WTC11 (cell line): ENCODE data around the gene NR2C2AP. TPM values are rescaled to one million over a fixed set of nuclear protein-coding genes. Genes with fewer than 3 reads are reported as not detected.

Experiments
- ATAC-seq: fragments of 200-7000 bp; cut with Tn5 transposase; 2 replicates; pipeline ENCODE4 v1.10.0; 2021; ENCODE audit warnings: mild to moderate bottlenecking, moderate library complexity
- CTCF ChIA-PET: fragments of 300-600 bp; sonication (Branson Sonifier 250); formaldehyde crosslinking; loops from one replicate; lab custom pipeline; 2021; ENCODE audit warnings: antibody characterized with exemption; lab: Charles Lee
- POLR2A ChIA-PET: fragments of 350-600 bp; sonication (Branson Sonifier 250); formaldehyde crosslinking; loops from one replicate; lab custom pipeline; 2021; ENCODE audit warnings: antibody characterized with exemption; lab: Charles Lee
- DNase-seq: peaks from one replicate; pipeline ENCODE4 v3.0.0; 2021; ENCODE audit warnings: low spot score
- H3K27ac Mint-ChIP-seq: 2 replicates; pipeline ENCODE4 v1.8.0; 2021; ENCODE audit warnings: mixed read lengths
- H3K27me3 Mint-ChIP-seq: 2 replicates; pipeline ENCODE4 v1.8.0; 2021; ENCODE audit warnings: low read depth, mild to moderate bottlenecking, moderate library complexity, mixed read lengths
- H3K36me3 Mint-ChIP-seq: 2 replicates; pipeline ENCODE4 v1.8.0; 2021; ENCODE audit warnings: mixed read lengths
- H3K4me1 Mint-ChIP-seq: 2 replicates; pipeline ENCODE4 v1.8.0; 2022; ENCODE audit warnings: mixed read lengths
- H3K4me3 Mint-ChIP-seq: 2 replicates; pipeline ENCODE4 v1.8.0; 2021; ENCODE audit warnings: mild to moderate bottlenecking, moderate library complexity, mixed read lengths
- H3K9me3 Mint-ChIP-seq: 2 replicates; pipeline ENCODE4 v1.8.0; 2021; ENCODE audit warnings: mixed read lengths
- CREB1 ChIP-seq: sonication (generic); formaldehyde crosslinking; IDR thresholded peaks from 2 replicates; pipeline ENCODE4 v1.8.0; 2023; ENCODE audit warnings: mild to moderate bottlenecking, missing genetic modification reagents
- EMX1 ChIP-seq: fragments of 250-450 bp; sonication (Bioruptor Pico); IDR thresholded peaks from 2 replicates; pipeline ENCODE4 v1.8.0; 2021; ENCODE audit warnings: mild to moderate bottlenecking
- FOXP1 ChIP-seq: sonication (generic); formaldehyde crosslinking; IDR thresholded peaks from 2 replicates; pipeline ENCODE4 v1.8.0; 2022; ENCODE audit warnings: missing genetic modification reagents, mild to moderate bottlenecking, moderate library complexity, borderline replicate concordance
- GABPB1 ChIP-seq: sonication (generic); formaldehyde crosslinking; IDR thresholded peaks from 2 replicates; pipeline ENCODE4 v1.8.1; 2023; ENCODE audit warnings: mild to moderate bottlenecking, missing genetic modification reagents
- IRF2 ChIP-seq: sonication (generic); formaldehyde crosslinking; IDR thresholded peaks from 2 replicates; pipeline ENCODE4 v1.8.0; 2022; ENCODE audit warnings: low read depth, missing genetic modification reagents, borderline replicate concordance
- MYBL2 ChIP-seq: sonication (generic); formaldehyde crosslinking; IDR thresholded peaks from 2 replicates; pipeline ENCODE4 v1.8.1; 2023; ENCODE audit warnings: mild to moderate bottlenecking, moderate library complexity, missing genetic modification reagents
- NFYB ChIP-seq: sonication (generic); formaldehyde crosslinking; conservative IDR thresholded peaks from 2 replicates; pipeline ENCODE4 v1.8.0; 2022; ENCODE audit warnings: low read depth, missing genetic modification reagents
- NR1H2 ChIP-seq: sonication (generic); formaldehyde crosslinking; IDR thresholded peaks from 2 replicates; pipeline ENCODE4 v1.9.0; 2021; ENCODE audit warnings: mild to moderate bottlenecking, moderate library complexity, missing genetic modification reagents
- NR3C1 ChIP-seq: sonication (generic); formaldehyde crosslinking; conservative IDR thresholded peaks from 2 replicates; pipeline ENCODE4 v1.8.1; 2023; ENCODE audit warnings: low read depth, mild to moderate bottlenecking, missing genetic modification reagents
- PRRX2 ChIP-seq: fragments of 250-450 bp; sonication (Bioruptor Pico); IDR thresholded peaks from 2 replicates; pipeline ENCODE4 v1.8.0; 2021; ENCODE audit warnings: mild to moderate bottlenecking
- TEAD1 ChIP-seq: sonication (generic); formaldehyde crosslinking; IDR thresholded peaks from 2 replicates; pipeline ENCODE4 v1.8.0; 2022; ENCODE audit warnings: mild to moderate bottlenecking, missing genetic modification reagents
- TP53 ChIP-seq: sonication (generic); formaldehyde crosslinking; IDR thresholded peaks from 2 replicates; pipeline ENCODE4 v1.8.1; 2023; ENCODE audit warnings: mild to moderate bottlenecking, missing genetic modification reagents
- total RNA-seq: library from RNA; stranded (reverse); gene quantifications from 3 replicates; pipeline ENCODE4 v1.2.3, GENCODE V29; 2021
- TF ChIP-seq, protein P1 (sequence below): sonication (generic); formaldehyde crosslinking; IDR thresholded peaks from 2 replicates; pipeline ENCODE4 v1.8.0; 2022; ENCODE audit warnings: missing genetic modification reagents
- TF ChIP-seq, protein P2 (sequence below): sonication (generic); formaldehyde crosslinking; IDR thresholded peaks from 2 replicates; pipeline ENCODE4 v1.8.0; 2023; ENCODE audit warnings: missing genetic modification reagents, mild to moderate bottlenecking, borderline replicate concordance
- TF ChIP-seq, protein P3 (sequence below): fragments of 250-450 bp; sonication (Bioruptor Pico); IDR thresholded peaks from 2 replicates; pipeline ENCODE4 v1.9.0; 2021; ENCODE audit warnings: moderate library complexity, mild to moderate bottlenecking, inconsistent platforms, borderline replicate concordance
- TF ChIP-seq, protein P4 (sequence below): sonication (generic); formaldehyde crosslinking; IDR thresholded peaks from 2 replicates; pipeline ENCODE4 v1.8.1; 2022; ENCODE audit warnings: low read depth, missing genetic modification reagents, borderline replicate concordance
- TF ChIP-seq, protein P5 (sequence below): sonication (generic); formaldehyde crosslinking; IDR thresholded peaks from 2 replicates; pipeline ENCODE4 v1.8.1; 2023; ENCODE audit warnings: mild to moderate bottlenecking, missing genetic modification reagents, borderline replicate concordance
- TF ChIP-seq, protein P6 (sequence below): sonication (generic); formaldehyde crosslinking; conservative IDR thresholded peaks from 2 replicates; pipeline ENCODE4 v1.8.1; 2023; ENCODE audit warnings: mild to moderate bottlenecking, low read depth, missing genetic modification reagents, moderate library complexity

The NR2C2AP gene
- total RNA-seq, 1 experiment from 2014 or later = 24.9 TPM

DNA sequence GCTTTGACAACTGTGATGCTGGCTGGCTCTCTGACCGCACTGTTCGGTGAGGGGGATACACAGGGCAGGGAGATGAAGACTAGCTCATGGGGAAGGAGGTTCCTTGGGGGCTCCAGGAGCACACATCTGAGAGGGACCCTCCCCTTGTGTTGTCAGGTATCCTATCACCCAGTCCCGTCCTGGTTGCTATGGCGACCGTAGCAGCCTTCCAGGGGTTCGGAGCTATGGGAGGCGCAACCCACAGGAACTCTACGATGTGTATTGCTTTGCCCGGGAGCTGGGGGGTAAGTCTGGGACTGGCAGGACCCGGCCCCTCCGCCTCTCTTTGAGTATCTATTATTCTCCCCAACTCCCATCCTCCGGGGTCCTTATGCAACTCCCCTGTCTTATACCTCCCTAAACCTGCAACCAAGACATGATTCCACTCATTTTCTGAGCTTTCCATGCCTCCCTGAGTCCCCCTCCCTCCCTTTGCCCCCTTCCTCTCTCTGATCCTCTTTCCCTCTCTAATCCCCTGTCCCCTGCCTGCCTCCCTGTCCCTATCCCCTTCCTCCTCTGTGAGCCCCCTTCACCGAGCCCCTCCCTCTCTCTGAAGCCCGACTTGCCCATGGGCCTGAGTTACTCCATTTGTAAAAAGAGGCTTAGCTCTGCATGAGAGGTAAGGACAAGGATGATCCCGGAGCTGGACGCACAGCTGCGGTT is 21.1 kb upstream of the NR2C2AP start (continued):
- TF ChIP-seq, protein P1, sequence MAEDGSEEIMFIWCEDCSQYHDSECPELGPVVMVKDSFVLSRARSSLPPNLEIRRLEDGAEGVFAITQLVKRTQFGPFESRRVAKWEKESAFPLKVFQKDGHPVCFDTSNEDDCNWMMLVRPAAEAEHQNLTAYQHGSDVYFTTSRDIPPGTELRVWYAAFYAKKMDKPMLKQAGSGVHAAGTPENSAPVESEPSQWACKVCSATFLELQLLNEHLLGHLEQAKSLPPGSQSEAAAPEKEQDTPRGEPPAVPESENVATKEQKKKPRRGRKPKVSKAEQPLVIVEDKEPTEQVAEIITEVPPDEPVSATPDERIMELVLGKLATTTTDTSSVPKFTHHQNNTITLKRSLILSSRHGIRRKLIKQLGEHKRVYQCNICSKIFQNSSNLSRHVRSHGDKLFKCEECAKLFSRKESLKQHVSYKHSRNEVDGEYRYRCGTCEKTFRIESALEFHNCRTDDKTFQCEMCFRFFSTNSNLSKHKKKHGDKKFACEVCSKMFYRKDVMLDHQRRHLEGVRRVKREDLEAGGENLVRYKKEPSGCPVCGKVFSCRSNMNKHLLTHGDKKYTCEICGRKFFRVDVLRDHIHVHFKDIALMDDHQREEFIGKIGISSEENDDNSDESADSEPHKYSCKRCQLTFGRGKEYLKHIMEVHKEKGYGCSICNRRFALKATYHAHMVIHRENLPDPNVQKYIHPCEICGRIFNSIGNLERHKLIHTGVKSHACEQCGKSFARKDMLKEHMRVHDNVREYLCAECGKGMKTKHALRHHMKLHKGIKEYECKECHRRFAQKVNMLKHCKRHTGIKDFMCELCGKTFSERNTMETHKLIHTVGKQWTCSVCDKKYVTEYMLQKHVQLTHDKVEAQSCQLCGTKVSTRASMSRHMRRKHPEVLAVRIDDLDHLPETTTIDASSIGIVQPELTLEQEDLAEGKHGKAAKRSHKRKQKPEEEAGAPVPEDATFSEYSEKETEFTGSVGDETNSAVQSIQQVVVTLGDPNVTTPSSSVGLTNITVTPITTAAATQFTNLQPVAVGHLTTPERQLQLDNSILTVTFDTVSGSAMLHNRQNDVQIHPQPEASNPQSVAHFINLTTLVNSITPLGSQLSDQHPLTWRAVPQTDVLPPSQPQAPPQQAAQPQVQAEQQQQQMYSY (CRISPR knock-in tag) = no peak
- TF ChIP-seq, protein P2, sequence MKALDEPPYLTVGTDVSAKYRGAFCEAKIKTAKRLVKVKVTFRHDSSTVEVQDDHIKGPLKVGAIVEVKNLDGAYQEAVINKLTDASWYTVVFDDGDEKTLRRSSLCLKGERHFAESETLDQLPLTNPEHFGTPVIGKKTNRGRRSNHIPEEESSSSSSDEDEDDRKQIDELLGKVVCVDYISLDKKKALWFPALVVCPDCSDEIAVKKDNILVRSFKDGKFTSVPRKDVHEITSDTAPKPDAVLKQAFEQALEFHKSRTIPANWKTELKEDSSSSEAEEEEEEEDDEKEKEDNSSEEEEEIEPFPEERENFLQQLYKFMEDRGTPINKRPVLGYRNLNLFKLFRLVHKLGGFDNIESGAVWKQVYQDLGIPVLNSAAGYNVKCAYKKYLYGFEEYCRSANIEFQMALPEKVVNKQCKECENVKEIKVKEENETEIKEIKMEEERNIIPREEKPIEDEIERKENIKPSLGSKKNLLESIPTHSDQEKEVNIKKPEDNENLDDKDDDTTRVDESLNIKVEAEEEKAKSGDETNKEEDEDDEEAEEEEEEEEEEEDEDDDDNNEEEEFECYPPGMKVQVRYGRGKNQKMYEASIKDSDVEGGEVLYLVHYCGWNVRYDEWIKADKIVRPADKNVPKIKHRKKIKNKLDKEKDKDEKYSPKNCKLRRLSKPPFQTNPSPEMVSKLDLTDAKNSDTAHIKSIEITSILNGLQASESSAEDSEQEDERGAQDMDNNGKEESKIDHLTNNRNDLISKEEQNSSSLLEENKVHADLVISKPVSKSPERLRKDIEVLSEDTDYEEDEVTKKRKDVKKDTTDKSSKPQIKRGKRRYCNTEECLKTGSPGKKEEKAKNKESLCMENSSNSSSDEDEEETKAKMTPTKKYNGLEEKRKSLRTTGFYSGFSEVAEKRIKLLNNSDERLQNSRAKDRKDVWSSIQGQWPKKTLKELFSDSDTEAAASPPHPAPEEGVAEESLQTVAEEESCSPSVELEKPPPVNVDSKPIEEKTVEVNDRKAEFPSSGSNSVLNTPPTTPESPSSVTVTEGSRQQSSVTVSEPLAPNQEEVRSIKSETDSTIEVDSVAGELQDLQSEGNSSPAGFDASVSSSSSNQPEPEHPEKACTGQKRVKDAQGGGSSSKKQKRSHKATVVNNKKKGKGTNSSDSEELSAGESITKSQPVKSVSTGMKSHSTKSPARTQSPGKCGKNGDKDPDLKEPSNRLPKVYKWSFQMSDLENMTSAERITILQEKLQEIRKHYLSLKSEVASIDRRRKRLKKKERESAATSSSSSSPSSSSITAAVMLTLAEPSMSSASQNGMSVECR (CRISPR knock-in tag) = no peak
- TF ChIP-seq NR1H2 (CRISPR knock-in tag) = no peak
- no peak for TF ChIP-seq CREB1

DNA sequence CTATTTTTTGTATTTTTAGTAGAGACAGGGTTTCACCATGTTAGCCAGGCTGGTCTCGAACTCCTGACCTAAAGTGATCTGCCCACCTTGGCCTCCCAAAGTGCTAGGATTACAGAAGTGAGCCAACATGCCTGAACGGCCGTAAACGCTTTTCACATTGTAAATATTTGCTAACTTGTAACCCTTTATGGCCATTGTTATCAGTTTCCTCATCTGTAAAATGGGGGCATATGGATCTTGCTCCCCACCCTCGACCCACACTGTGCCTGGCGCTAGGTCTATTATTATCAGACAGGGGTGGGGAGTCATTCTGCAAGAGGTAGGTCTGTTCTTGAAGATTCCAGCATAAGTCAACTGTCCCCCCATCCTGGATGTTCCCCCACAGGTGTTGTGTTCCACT is 20.4 kb upstream of the NR2C2AP start:
- no peak for ATAC-seq
- no peak for DNase-seq
- Mint-ChIP-seq H3K27ac (no peak overlapping the region), H3K9me3 (no peaks in the 10 kb centered on the region), H3K4me1 (peaks cover 2% of the 10 kb centered on the region), H3K4me3 (no peak overlapping the region), H3K27me3 (peaks cover 42% of the 10 kb centered on the region), H3K36me3 (no peaks in the 10 kb centered on the region)
- TF ChIP-seq NR3C1 (CRISPR knock-in tag) = no peak
- TF ChIP-seq NFYB (CRISPR knock-in tag) = no peak
- TF ChIP-seq PRRX2 (CRISPR knock-in tag) = no peak
- TF ChIP-seq IRF2 (CRISPR knock-in tag) = no peak
- TF ChIP-seq, protein P3, sequence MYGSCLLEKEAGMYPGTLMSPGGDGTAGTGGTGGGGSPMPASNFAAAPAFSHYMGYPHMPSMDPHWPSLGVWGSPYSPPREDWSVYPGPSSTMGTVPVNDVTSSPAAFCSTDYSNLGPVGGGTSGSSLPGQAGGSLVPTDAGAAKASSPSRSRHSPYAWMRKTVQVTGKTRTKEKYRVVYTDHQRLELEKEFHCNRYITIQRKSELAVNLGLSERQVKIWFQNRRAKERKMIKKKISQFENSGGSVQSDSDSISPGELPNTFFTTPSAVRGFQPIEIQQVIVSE (CRISPR knock-in tag) = no peak
- TF ChIP-seq FOXP1 (CRISPR knock-in tag) = no peak
- TF ChIP-seq, protein P4, sequence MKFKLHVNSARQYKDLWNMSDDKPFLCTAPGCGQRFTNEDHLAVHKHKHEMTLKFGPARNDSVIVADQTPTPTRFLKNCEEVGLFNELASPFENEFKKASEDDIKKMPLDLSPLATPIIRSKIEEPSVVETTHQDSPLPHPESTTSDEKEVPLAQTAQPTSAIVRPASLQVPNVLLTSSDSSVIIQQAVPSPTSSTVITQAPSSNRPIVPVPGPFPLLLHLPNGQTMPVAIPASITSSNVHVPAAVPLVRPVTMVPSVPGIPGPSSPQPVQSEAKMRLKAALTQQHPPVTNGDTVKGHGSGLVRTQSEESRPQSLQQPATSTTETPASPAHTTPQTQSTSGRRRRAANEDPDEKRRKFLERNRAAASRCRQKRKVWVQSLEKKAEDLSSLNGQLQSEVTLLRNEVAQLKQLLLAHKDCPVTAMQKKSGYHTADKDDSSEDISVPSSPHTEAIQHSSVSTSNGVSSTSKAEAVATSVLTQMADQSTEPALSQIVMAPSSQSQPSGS (CRISPR knock-in tag) = no peak
- TF ChIP-seq GABPB1 = no peak
- TF ChIP-seq TEAD1 (CRISPR knock-in tag) = no peak
- TF ChIP-seq, protein P5, sequence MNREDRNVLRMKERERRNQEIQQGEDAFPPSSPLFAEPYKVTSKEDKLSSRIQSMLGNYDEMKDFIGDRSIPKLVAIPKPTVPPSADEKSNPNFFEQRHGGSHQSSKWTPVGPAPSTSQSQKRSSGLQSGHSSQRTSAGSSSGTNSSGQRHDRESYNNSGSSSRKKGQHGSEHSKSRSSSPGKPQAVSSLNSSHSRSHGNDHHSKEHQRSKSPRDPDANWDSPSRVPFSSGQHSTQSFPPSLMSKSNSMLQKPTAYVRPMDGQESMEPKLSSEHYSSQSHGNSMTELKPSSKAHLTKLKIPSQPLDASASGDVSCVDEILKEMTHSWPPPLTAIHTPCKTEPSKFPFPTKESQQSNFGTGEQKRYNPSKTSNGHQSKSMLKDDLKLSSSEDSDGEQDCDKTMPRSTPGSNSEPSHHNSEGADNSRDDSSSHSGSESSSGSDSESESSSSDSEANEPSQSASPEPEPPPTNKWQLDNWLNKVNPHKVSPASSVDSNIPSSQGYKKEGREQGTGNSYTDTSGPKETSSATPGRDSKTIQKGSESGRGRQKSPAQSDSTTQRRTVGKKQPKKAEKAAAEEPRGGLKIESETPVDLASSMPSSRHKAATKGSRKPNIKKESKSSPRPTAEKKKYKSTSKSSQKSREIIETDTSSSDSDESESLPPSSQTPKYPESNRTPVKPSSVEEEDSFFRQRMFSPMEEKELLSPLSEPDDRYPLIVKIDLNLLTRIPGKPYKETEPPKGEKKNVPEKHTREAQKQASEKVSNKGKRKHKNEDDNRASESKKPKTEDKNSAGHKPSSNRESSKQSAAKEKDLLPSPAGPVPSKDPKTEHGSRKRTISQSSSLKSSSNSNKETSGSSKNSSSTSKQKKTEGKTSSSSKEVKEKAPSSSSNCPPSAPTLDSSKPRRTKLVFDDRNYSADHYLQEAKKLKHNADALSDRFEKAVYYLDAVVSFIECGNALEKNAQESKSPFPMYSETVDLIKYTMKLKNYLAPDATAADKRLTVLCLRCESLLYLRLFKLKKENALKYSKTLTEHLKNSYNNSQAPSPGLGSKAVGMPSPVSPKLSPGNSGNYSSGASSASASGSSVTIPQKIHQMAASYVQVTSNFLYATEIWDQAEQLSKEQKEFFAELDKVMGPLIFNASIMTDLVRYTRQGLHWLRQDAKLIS (CRISPR knock-in tag) = no peak
- TF ChIP-seq, protein P6, sequence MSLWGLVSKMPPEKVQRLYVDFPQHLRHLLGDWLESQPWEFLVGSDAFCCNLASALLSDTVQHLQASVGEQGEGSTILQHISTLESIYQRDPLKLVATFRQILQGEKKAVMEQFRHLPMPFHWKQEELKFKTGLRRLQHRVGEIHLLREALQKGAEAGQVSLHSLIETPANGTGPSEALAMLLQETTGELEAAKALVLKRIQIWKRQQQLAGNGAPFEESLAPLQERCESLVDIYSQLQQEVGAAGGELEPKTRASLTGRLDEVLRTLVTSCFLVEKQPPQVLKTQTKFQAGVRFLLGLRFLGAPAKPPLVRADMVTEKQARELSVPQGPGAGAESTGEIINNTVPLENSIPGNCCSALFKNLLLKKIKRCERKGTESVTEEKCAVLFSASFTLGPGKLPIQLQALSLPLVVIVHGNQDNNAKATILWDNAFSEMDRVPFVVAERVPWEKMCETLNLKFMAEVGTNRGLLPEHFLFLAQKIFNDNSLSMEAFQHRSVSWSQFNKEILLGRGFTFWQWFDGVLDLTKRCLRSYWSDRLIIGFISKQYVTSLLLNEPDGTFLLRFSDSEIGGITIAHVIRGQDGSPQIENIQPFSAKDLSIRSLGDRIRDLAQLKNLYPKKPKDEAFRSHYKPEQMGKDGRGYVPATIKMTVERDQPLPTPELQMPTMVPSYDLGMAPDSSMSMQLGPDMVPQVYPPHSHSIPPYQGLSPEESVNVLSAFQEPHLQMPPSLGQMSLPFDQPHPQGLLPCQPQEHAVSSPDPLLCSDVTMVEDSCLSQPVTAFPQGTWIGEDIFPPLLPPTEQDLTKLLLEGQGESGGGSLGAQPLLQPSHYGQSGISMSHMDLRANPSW (CRISPR knock-in tag) = no peak
- TF ChIP-seq EMX1 (CRISPR knock-in tag) = no peak
- TF ChIP-seq TP53 (CRISPR knock-in tag) = no peak
- TF ChIP-seq MYBL2 = no peak
- CTCF ChIA-PET = interaction anchor here (2.0 to 2.2 kb wide), 2 partner anchors 38 to 119 kb away, joined by 8 to 21 read pairs; no protein-coding TSS in a partner anchor
- POLR2A ChIA-PET = interaction anchor here (2.0 kb wide), 1 partner anchor 20 kb away, joined by 6 read pairs; the partner anchor contains the start of gene NR2C2AP
